Fibroblast of pulmonary artery (primary cell): ENCODE data around the gene MEGF9.

Experiments
- DNase-seq: peaks from one replicate; pipeline ENCODE4 v3.0.0-alpha.2; 2010; ENCODE audit warnings: low read depth
- H3K4me3 ChIP-seq: replicated peaks from 2 replicates; pipeline ENCODE4 v1.5.1; 2011; ENCODE audit warnings: low read depth, mild to moderate bottlenecking, control low read depth, low read length, moderate library complexity
- CTCF ChIP-seq: IDR thresholded peaks from 2 replicates; pipeline ENCODE4 v1.5.1; 2011; ENCODE audit warnings: mild to moderate bottlenecking, control low read depth, low read length, inconsistent platforms; ENCODE audit errors: missing control alignments

The MEGF9 gene

GRCh38 chr9:120663380-120663779 is 50.9 kb downstream of the MEGF9 start:
- DNase-seq = no peak
- TF ChIP-seq CTCF = no peak
- no peak overlapping the region for H3K4me3 ChIP-seq

GRCh38 chr9:120662513-120662912 is 51.8 kb downstream of the MEGF9 start:
- H3K4me3 ChIP-seq = no peak overlapping the region
- DNase-seq = no peak
- no peak for TF ChIP-seq CTCF

- TF ChIP-seq CTCF = no peak
- no peak overlapping the region for H3K4me3 ChIP-seq
- no peak for DNase-seq
Measured at GRCh38 chr9:120659676-120660075, 54.6 kb downstream of the MEGF9 start.

GRCh38 chr9:120659209-120659608 is 55.1 kb downstream of the MEGF9 start:
- no peak for TF ChIP-seq CTCF
- no peak for DNase-seq
- H3K4me3 ChIP-seq = no peak overlapping the region

- peak; percentile 26 for DNase-seq
- no peak for TF ChIP-seq CTCF
Measured at GRCh38 chr9:120655005-120655622, 59.2 kb downstream of the MEGF9 start.

GRCh38 chr9:120654272-120654671 is 60.0 kb downstream of the MEGF9 start:
- TF ChIP-seq CTCF = no peak
- peak; percentile 3 for DNase-seq
- H3K4me3 ChIP-seq = no peak overlapping the region

More at GRCh38 chr9:120655005-120655622, 59.2 kb downstream of the MEGF9 start:
- no peak overlapping the region for H3K4me3 ChIP-seq

GRCh38 chr9:120653762-120654161 is 60.5 kb downstream of the MEGF9 start:
- DNase-seq = no peak
- H3K4me3 ChIP-seq = no peak overlapping the region
- TF ChIP-seq CTCF = no peak
